Stimulated activated CD8-positive, alpha-beta memory T cell treated with anti-CD3 and anti-CD28 coated beads, Interleukin-15, amount 100 ng/mL, for 24 hours (primary cell): ENCODE results near the gene LGR4.

Source experiments
- DNase-seq: peaks from one replicate; pipeline ENCODE4 v3.0.0-alpha.2; 2020; ENCODE audit warnings: low read depth

The LGR4 gene

GRCh38 chr11:27401833-27402316 lies 70.7 kb downstream of the LGR4 start:
- no peak for DNase-seq

DNA sequence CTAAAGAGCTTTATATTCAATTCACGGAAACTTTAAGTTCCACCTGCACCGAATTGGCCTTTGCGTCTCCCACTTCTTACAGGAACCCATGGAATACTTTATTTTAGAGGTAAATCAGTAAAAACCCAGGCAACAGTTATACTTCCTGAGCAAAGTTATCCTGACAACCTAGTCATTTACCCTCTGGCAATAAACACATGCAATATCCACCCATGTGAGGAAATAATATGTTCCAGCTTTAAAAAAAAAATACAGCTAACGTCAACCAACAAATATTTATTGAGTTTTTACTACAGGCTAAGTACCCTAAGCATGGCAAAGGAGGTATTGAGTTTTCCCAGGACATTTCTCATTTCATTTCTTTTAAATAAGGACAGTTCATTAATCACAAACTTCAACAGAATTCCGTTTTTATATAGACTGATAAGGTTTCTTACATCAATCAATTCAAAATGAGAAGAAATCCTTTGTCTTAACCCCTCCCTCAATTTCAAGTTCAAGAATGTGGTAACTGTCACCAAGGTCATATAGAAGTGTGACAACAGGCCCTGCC lies 71.2 kb downstream of the LGR4 start:
- no peak for DNase-seq

- DNase-seq = no peak
Observed at GRCh38 chr11:27398400-27398770, 74.2 kb downstream of the LGR4 start.

- no peak for DNase-seq
Observed at GRCh38 chr11:27397624-27398399, 74.8 kb downstream of the LGR4 start.

- no peak for DNase-seq
Observed at GRCh38 chr11:27396259-27396839, 76.2 kb downstream of the LGR4 start.

DNA sequence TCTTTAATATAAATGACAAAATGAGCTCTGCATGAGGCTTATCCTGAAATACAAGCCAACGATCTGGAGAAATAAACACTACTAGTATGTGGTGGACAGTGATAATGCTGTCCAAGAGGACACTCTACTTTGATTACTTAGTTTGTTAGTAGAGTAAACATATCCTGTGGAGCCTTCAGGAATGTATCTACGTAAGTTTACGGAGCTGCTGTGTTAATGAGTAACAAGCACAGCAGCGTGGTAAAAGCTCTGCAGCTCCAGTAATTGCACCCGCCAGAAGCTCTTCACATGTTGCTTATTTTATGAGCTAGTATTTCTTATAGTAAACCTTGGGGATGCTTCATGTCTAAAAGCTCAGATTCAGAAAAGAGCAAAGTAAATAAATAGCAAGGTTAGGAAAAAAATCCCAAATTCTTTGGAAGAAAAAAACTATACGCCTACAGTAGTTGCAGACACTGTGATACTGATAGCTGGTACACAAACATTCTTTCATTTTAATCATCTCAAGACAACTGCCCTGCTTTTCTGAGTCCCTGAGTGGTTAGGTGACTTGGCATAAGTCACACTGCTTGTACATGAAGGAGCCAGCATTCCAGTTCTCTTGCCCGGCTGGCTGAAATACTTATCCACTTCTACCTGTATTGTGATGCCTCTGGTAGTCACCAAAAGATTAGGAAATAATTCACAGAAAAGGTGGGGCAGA lies 76.9 kb downstream of the LGR4 start:
- DNase-seq = no peak

- DNase-seq = no peak
Observed at GRCh38 chr11:27394781-27395228, 77.8 kb downstream of the LGR4 start.

- DNase-seq = no peak
Observed at GRCh38 chr11:27392278-27393114, 80.1 kb downstream of the LGR4 start.

- DNase-seq = no peak
Observed at GRCh38 chr11:27391331-27392015, 81.1 kb downstream of the LGR4 start.

DNA sequence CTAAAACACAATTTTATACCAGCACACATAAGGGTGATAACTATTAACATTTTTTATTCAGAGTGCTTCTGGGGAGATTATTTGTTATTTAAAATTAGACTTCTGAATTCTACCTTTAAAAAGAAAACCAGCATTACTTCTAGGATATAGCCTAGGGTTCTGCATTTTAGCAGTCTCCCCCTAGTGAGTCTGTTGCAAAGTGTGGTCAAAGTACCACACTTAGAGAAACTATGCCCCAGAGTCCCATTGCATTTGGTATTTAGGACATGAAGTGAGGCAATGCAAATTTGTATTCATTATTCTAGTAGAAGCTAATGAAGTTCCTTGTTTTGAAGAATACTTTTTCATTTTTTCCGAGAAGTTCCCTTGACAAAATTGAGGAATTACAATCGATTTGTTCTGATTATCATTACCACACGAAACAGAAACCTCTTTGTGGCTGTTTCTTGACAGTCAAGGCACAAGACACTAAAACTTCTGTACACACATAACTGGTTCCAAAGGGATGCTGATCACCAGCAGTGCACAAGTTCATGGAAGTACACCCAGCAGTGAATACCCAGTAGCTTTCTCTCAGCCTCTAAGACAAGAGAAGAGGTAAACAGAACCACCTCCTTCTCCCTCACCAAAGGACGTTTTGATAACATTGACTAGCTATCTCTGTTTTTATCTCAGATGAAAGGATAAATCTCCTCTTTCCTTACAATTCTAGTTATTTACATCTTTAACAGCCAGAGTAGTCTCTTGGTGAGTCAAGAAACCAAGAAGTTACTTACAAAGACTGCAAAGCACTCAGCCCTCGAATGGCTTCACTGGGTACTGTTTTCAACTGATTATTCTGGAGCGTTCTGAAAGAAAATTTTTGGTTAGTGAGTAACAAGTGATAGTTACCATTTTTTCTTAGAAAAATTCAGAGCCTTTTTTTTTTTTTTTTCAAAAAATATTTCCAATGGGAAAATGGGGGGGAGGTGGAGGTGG lies 82.0 kb downstream of the LGR4 start:
- no peak for DNase-seq

DNA sequence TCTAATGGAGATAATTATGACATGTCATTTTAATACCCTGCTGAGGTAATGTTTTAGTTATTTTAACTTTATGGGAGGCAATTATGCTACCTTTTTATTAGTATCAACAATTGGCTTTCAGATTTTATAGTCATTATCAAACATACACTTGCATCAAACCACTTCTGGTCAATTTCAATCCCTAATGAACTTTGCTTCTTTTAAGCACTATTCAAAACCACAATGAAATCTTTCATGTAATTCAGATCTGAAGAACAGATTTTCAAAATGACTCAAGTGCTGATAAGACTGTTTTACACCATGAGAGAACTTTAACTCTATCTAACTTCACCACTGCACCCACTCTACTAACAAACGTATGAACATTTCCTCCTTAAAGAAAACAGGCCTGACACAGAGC lies 83.7 kb downstream of the LGR4 start:
- DNase-seq = no peak

DNA sequence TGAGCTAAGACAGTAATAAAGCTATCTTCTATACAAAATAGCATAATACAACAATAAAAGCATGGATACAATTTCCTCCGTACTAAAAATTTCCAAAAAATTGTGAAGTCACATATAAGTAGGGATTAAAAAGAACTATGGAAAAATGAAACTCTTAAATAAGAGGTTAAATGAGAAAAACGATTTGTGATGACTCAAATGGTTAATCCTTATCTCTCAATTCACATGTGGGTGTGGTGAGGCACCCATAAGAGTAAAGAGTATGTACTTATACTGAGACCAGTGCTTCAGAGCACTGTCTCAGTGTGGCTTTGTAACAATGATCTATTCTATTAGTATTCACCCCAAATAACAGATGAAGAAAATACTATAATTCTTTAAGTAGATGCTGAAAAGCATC lies 84.6 kb downstream of the LGR4 start:
- DNase-seq = no peak

DNA sequence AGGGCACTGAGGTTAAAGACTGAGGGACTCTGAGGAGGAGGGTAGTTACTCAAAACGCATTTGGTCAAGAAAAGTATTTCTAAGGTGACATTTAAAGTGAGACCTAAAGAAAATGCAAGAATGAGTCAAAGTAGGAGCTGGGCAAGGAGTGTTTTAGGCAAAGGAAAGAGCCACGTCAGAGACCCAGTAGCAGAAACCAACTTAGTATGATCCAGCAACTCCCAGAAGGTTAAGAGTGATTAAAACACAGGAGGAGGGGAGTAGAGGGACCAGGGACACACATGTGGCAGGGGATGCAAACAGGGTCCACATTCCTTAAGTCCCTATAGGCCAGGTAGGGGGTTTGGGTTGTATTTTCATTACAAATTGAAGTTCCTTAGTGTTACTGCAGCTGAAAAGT lies 85.2 kb downstream of the LGR4 start:
- DNase-seq = no peak

DNA sequence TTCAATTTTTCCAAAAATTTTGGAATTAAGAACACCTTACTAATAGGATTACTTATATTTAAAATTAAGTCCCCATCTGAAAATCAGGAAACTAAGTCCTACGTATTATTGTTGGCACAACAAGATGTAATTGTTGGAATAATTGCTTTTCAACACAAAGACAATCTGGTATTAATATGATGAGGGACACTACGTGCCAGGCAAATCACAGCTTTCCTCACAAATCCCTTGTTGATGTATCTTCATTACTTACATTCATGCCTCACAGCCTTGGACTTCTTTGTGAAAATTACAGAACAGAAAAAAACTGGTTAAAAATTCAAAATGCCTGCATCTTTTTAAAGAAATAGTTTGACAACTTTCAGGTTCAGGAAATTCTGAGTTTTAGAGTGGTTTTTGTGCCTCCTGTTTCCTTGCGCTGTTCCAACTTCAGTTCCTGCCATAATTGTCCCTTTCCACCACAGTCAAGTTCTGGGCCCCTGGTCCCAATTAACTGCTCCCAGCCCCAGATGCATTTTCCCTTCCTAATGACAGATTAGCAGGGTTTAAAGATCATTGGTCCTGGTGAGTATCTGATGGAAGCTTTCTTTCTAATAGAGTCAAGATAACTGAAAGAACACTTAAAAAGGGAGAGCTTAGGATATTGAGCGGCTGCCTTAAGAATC lies 86.3 kb downstream of the LGR4 start:
- no peak for DNase-seq

- no peak for DNase-seq
Observed at GRCh38 chr11:27385245-27385644, 87.3 kb downstream of the LGR4 start.

GRCh38 chr11:27384227-27384626 lies 88.4 kb downstream of the LGR4 start:
- DNase-seq = no peak

DNA sequence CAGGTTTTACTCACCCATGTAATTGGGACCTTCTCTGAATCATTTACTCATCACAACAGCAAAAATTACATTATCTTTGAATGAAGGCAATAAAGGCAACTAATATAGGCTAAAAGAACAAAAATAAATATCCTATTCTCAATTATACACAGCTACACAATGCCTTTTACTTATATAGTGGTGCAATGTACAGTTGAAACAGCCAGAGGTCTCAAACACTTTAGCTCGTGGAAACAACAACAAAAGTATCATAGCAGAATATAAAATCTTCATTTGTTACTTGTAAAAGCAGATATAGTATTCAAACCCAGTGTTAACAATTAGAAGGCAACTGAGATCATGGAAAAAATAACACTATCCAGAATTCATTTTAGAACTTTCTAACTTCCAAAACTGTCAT lies 88.9 kb downstream of the LGR4 start:
- DNase-seq = no peak

GRCh38 chr11:27381238-27381666 lies 91.3 kb downstream of the LGR4 start:
- no peak for DNase-seq

GRCh38 chr11:27380771-27381170 lies 91.8 kb downstream of the LGR4 start:
- no peak for DNase-seq
